GM19023 (cell line): ENCODE results near the gene CEP89.
"Not testable (repeated sequence)": the region's sequence is repeated elsewhere in the genome, so short reads cannot be mapped to it uniquely, and the experiment has no call there.

Source experiments
- ATAC-seq: cut with Tn5 transposase; IDR thresholded peaks from one replicate; pipeline ENCODE4 v1.9.1; 2021; ENCODE audit warnings: mild to moderate bottlenecking, moderate library complexity; ENCODE audit not compliant: unreplicated experiment

Gene CEP89

DNA sequence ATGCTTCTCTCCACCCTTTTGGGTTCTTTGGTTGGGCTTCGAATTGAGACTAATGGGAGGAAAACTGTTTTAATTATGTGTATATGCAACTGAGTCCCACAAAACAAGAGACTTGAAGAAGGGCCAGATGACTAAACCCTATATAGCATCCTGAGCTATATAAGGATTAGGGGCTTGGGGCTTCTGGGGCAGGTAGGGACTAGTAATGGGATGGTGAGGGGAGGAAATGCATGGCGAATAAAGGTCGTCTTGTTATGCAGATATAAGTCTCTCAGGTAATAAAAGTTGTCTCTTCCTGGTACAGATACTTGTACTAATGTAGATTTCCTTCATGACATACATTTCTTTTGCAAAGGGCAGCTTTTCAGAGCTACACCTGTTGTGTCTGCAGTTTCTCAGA is 99.4 kb downstream of the CEP89 start:
- no peak for ATAC-seq

DNA sequence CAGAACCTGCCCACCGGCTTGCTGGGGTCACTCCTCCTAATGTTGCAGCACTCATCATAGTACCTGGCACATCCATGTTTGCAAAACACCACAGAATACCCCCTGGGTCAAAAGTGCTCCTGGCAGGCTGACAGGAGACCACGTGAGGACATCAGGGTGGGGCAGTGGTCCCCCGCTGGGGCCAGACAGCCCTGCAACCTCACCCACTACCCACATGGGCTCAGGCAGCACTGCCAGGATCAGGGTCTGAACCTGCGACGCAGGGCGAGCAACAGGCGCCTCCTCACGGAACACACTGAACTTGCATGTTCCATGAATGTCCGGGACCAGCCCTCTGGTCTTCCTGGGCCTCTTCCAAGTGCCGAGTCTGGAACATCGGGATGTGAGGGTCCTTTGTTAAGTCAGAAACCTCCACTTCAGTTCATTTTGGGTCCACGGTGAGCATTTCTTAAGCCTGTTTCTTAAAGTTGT is 100.7 kb downstream of the CEP89 start:
- no peak for ATAC-seq

DNA sequence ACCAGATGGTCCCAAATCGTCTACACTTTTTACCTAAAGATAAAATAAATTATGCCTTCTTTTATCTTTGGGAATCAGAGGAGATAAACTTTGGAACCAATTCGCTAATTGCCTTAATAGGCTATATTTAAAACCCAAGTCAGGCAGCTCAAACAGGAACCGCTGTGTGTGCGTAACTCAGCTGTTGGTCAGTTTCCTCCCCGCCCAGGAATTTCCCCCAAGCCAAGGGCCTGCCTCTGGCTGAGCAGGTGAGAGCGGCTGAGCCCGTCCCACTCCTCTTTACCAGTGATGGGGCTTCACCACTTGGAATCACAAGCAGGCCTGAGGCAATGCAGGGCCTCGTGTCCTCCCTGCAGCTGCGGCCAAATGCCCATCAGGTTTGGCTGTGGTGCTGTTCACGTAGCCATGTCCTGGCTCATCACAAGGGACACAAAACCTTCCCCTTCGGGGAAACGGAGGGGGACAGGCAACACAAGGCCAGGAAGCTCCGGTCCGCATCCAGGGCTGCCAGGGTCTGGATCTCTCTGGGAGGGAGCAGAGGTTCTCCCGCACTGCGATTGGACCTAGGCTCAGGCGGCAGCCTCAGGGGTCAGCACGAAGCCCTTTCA is 101.7 kb downstream of the CEP89 start:
- no peak for ATAC-seq

DNA sequence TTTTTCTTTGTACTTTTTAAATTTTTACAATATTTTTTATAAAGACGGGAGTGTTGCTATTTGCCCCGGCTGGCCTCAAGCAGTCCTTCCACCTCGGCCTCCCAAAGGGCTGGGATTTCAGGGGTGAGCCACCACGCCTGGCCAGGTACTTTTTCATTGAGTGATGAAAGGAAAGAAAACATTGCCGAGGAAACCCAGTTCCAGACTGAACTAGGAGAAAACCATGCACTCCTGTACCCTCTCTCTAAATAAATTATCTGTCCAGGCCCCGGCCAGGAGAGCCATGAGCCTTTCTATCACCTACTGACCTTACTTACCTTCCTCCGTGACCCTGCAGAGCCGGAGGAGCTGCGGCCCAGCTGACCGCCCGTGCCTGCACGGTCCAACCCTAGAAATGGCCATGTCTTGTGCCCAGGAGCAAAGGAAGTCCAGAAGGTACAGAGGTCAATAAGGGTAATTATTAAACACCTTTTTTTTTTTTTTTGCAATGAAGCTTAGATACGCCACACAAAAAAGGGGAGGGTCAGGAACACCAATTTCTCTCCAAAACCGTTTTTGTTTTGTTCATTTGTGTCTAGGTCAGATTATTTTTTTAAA is 102.3 kb downstream of the CEP89 start, which contains the start of gene SLC7A9:
TSS of gene SLC7A9 (minus strand) at position 399 of the 597 bp plus-strand sequence. CDS start 1,233 bp downstream, outside the sequence.
- no peak for ATAC-seq

DNA sequence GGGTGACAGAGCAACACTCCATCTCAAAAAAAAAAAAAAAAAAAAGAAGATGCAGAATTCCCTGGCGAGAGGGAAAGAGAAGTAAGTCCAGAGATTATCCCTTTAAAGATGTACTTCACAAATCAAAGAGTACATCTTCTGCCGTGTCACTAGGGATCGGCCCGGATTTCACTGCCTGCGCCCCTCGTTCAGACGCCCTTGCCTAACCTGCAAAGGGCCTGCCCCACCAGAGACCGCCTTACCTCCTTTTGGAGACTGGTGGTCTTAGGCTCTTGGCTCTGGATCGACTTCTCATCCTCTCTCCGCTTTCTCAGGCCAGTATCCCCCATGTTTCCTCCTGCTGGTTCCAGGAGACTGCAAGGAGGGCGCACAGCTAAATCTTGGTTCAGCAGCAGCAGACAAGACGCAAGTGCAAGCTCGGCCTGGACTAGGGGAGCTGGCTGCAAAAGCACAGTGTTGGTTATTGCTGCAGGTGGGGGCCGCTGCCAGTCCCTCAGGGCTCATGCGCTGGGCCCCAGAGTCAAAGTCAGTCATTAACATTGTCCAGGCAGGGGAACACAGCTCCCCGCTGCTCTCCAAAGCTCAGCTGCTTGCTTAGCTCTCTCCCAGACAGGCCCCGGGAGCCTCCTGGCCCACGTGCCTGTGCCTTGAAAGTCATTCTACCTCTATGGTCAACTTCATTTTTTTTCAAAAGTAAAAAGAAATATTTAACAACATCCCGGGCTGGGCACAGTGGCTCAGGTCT is 103.4 kb downstream of the CEP89 start:
- no peak for ATAC-seq

DNA sequence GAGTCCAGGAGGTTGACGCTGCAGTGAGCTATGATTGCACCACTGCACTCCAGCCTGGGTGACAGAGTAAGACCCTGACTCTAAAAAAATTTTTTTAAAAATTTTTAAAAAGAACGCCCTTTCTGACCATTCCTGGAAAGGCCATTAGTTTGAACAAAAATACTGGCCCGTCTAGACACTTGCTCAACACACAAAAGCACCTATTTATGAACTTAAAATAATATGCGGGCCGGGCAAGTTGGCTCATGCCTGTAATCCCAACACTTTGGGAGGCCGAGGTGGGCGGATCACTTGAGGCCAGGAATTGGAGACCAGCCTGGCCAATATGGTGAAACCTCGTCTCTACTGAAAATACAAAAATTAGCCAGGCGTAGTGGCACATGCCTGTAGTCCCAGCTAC is 104.3 kb downstream of the CEP89 start:
- not testable (repeated sequence) for ATAC-seq

DNA sequence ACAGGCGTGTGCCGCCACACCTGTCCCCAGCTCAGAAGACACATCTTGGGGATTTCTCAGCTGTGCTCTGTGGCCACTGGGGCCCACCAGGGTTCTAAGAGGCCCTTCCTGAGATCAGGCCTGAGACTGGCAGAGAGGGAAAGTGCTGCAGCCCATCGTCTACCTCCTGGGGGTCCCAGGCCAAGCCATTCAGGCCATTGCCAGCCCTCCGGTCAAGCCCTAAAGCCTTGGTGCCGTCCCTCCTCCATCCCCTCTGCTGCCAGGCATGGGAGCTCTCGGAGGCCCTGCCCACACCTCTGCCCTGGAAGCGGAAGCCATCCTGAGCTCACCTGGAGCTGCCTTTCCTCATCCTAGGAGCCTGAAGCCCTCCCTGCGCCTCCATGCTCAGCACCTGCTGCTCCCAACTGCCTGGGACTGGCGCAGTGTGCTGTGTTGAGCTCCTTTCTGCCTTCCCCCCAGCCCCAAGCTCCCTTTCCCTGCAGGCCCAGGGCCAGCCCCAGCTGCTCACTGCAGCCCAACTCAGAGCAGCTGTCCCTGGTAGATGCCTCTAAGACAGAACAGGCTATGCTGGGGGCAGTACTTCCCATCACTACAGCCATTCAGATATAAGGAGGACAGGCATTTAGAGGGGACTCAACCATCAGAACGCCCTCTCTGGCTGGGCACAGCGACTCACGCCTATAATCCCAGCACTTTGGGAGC is 105.0 kb downstream of the CEP89 start:
- no peak for ATAC-seq

DNA sequence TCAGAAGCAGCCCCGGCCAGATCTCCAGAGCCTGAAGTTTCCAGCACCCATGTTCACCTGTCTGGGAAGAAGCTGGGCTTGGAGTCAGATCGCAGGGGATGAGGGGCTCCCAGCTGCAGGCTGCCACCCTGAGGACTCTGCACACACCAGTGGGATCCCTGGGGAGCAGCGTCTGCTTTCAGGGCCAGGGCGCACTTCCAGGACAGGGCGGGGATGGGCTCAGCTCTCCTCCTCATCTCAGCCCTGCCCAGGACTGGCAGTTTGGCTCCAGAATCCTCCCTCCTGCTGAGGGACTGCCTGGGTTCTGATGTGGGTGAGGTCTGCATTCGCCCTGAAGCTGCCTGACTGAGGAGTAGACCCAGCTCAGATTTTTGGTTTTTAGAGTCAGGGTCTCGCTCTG is 105.7 kb downstream of the CEP89 start:
- no peak for ATAC-seq

DNA sequence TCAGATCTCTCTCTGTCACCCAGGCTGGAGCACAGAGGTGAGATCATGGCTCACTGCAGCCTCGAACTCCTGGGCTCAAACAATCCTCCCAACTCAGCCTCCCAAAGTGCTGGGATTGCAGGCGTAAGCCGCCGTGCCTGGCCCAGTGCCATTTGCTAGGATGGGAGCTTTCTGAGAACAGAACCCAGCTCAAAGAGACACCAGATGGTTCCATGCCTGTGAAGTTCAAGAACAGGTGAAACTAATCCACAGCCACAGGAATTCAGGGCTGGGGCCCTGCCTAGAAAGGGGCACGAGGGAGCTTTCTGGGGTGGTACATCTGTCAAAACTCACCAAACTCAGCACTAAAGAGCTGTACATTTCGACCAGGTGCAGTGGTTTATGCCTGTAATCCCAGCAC is 106.4 kb downstream of the CEP89 start:
- ATAC-seq: no peak

DNA sequence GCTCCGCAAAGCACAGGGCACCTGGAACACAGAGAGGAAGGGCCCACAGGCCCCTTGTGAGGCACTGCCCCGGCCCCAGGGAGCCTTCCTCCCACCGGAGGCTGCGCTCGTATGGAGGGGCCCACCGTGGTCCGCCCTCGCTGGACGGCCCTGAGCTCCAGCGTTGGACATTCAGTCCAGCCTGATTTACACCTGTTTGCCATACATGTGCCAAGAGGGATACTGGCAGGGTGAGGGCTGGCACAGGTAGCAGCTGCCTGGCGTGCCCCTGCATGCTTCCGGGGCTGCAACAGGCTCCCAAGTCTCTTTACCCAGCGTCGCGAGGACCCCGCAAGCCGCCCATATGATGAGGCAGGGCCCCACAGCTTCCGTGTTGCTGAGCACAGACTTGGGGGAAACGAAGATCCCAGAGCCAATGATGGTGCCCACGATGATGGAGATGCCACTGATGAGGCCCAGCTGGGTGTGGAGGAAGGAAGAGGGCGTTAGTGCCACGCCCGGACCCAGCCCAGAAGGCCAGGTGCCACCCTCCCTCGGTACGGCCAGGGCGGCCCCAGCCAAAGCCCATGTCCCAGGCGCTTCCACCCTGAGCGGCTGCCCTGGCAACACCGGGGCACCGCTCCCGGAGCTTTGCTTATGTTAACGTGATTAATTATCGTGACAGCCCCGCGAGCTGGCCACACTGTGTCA is 107.3 kb downstream of the CEP89 start:
- no peak for ATAC-seq

DNA sequence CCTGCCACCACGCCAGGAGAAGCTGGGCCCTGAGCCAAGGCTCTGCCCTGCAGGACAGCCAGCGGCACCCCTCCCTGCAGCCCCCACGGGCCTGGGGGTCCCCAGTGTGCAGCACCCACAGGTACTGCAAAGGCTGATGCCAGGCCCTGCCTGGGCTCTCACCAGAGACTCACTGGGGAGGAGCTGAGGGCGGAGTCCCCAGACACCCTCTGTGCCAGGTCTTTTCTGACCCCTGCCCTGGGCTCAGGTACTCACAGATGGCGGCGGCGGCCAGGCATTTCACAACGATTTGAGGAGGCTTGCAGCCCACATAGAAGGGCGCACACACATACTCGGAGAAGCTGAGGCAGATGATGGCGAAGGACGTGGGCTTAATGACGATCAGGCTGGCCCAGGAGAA is 107.9 kb downstream of the CEP89 start:
- ATAC-seq: no peak

DNA sequence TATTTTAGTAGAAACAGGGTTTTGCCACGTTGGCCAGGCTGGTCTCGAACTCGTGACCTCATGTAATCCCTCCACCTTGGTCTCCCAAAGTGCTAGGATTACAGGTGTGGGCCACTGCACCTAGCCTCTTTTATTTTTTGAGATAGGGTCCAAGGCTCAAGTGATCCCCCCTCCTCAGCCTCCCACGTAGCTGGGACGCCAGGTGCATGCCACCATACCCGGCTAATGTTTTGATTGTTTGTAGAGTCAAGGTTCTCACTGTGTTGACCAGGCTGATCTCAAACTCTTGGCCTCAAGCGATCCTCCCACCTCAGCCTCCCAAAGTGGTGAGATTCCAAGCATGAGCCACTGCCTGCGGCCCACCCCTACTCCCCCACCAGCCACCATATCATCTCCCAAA is 108.5 kb downstream of the CEP89 start:
- no peak for ATAC-seq

DNA sequence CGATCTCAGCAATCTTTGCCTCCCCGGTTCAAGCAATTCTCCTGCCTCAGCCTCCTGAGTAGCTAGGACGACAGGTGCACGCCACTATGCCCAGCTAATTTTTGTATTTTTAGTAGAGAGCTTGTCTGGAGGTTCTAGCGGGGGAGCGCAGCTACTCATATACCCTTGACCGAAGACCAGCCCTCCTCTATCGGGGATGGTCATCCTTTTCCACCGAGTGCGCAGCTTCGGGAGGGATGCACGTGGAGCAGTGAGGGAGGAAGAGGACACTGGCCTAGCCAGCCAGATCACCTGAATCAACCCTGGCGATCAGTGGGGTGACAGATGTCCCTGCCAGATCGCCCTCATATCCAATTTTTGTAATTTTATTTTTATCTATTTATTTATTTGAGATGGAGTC is 109.0 kb downstream of the CEP89 start:
- no peak for ATAC-seq

DNA sequence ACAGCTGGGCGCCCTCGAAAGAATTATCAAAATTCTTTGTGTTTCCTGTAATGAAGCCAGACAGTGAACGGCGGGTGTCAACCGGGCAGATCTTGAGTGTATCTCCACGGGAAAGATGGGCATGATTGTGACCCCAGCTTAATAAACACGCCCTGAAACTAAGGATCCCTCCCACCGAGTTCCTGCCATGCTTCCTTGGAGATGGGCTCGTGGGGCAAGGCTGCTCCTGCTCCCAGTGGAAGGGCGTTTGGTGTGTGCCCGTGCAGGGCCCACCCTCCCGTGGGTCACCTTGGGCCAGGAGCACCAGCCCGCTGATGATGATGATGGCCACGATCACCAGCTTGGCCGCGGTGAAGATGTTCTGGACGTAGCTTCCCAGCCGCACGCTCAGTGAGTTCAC is 109.6 kb downstream of the CEP89 start:
- ATAC-seq: no peak

DNA sequence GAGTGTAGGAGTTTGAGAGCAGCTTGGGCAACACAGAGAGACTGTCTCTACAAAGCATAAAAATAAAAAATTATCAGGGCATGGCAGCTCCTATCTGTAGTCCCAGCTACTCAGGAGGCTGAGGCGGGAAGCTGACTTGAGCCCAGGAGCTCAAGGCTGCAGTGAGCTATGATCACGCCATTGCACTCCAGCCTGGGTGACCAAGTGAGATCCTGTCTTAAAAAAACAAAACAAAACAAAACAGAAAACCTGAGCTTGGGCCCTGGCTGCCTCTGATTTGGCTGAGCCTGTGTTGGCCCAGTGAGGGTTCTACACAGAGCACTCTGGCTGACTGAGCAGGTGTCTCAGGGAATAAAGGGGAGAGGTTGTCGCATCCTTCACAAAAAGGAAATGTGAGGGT is 110.2 kb downstream of the CEP89 start:
- no peak for ATAC-seq

DNA sequence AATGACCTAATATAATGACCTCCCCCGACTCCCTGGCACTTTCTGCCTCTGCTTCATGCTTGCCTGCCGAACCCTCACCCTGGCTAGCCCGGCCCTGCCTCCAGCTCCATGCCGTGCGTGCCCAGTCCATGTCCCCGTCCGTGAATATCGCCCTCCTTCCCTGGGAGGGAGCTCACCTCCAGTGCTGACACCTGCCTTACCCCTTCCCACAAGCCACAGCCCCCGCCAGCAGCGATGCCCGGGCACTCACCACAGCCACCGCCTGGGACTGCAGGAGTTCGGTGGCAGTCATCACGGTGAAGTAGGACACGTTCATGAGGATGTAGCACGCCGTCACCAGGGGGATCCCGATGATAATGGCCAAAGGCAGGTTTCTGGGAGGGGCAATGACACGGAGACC is 112.2 kb downstream of the CEP89 start:
- no peak for ATAC-seq

DNA sequence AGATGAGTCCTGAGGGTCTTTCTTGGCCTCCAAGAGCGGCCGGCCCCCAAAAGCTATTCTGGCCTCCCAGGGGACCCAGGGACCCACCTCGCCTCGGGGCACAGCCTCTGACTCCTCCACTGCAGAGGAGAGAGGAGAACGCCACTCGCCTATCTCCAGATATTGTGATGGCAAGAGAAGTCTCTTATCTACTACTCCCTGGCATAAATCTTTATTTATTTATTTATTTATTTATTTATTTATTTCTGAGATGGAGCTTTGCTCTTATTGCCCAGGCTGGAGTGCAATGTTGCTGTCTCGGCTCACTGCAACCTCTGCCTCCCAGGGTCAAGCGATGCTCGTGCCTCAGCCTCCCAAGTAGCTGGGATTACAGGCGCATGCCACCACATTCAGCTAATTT is 113.2 kb downstream of the CEP89 start:
- no peak for ATAC-seq

DNA sequence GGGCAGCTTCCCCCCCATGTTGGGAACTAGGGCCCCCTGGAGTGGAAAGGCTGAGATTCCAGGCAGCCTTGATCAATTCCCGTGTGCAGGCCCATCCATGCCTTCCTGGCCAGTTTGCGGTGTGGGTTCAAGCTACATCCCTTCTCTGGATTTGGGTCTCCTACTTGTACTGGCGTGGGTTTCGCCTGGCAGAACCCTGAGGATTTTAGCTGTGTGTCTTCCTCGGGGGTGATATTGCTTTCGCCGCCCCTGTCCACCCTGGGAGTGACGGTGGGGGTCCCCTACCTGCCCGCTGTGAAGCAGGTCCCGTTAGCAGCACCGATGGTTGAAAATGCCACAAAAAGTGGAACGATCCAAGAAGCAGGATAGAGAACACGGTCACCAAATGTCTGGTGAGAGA is 113.6 kb downstream of the CEP89 start:
- ATAC-seq: no peak

DNA sequence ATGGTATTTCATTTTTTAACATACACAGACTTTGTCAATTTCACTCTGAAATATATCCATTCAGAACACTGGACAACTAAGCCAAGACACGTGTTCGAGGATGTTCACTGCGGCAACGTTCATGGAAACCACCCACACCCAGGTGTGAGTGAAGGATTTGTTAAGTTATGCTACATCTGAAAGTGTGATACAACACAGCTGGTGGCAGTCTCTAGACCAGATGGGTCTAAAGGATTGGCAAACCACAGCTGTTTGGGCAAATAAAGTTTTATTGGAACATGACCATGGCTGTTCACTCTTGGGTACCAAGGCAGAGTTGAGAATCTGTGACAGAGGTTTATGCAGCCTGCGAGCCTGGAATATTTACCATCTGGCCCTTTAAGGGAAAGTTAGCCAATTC is 114.2 kb downstream of the CEP89 start:
- ATAC-seq: no peak

DNA sequence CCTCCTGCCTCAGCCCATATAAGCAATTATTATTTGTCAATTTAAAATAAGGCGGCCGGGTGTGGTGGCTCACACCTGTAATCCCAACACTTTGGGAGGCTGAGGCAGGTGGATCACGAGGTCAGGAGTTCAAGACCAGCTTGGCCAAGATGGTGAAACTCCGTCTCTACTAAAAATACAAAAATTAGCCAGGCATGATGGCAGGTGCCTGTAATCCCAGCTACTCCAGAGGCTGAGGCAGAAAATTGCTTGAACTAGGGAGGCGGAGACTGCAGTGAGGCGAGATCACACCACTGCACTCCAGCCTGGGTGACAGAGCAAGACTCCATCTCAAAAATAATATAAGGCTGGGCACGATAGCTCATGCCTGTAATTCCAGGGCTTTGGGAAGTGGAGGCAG is 114.9 kb downstream of the CEP89 start:
- not testable (repeated sequence) for ATAC-seq

DNA sequence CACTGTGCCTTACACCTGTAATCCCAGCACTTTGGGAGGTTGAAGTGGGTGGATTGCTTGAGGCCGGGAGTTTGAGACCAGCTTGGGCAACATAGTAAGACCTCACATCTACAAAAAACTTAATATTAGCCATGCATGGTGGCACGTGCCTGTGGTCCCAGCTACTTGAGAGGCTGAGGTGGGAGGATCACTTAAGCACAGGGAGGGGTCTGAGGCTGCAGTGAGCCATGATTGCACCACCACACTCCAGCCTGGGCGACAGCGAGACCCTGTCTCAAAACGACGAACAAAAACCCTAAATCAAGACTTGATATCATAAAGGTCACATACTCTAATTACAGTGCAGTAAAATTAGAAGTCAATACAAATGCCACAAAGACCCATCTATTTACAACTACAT is 119.5 kb downstream of the CEP89 start:
- ATAC-seq: no peak
